HG02610 (cell line): ENCODE measurements around the gene CSNK2A3.
"Not testable (repeated sequence)": the region's sequence is repeated elsewhere in the genome, so short reads cannot be mapped to it uniquely, and the experiment has no call there.

ENCODE experiments used
- ATAC-seq: cut with Tn5 transposase; IDR thresholded peaks from one replicate; pipeline ENCODE4 v1.9.1; 2021; ENCODE audit warnings: mild to moderate bottlenecking, moderate library complexity; ENCODE audit not compliant: unreplicated experiment

The CSNK2A3 gene

GRCh38 chr11:11352878-11353277, at the start of gene CSNK2A3:
Gene CSNK2A3 (minus strand): TSS chr11:11353250. CDS start chr11:11353119, 131 bp downstream.
- not testable (repeated sequence) for ATAC-seq

DNA sequence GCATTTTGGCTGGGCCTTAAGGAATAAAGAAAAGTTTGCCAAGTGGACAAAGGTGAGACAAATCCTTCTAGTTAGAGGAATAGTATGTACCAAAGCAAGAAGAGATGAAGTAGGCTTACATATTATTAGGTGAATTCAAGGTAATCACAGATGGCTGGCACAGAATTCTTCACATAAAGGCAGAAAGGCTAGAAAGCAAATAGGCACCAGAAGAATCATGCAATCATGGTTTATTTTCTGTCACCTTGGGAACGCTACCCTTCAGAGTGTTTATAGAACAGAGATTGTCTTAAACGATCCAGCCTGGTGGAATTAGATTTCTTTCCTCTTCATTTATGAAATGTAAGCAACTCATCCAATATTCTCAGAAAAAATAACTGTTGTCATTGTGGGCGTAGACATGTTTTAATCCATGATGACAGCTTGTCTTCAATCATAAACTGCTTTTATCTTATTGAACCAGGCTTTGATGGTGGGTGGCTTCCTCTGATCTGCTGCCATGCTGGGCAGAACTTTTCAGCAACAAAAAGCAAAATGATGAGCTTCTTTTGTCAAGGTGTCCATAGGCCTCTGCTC, 49.0 kb upstream of the CSNK2A3 start:
- ATAC-seq = no peak

- ATAC-seq = no peak
Measured at GRCh38 chr11:11400635-11401232, 47.7 kb upstream of the CSNK2A3 start.

- no peak for ATAC-seq
Measured at GRCh38 chr11:11400121-11400520, 47.1 kb upstream of the CSNK2A3 start.

DNA sequence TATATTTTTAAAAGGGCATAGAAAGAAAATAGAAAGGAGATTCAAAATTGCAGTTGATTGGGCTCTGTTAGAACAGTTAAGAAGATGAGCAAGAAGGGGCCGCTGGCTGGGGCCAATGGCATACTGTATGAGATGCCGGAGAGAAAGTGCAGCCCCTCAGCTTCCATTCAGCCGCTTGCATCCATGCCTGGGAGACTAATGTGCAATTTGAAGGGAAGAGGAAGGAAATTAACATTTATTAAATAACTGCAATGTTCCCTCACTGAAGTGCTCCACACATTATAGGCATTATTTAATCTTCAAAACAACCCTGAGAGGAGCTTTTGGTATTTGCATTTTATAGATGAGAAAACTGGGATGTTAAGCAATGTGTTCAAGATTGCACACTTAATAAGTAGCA, 44.7 kb upstream of the CSNK2A3 start:
- no peak for ATAC-seq

GRCh38 chr11:11397036-11397415, 44.0 kb upstream of the CSNK2A3 start:
- no peak for ATAC-seq

DNA sequence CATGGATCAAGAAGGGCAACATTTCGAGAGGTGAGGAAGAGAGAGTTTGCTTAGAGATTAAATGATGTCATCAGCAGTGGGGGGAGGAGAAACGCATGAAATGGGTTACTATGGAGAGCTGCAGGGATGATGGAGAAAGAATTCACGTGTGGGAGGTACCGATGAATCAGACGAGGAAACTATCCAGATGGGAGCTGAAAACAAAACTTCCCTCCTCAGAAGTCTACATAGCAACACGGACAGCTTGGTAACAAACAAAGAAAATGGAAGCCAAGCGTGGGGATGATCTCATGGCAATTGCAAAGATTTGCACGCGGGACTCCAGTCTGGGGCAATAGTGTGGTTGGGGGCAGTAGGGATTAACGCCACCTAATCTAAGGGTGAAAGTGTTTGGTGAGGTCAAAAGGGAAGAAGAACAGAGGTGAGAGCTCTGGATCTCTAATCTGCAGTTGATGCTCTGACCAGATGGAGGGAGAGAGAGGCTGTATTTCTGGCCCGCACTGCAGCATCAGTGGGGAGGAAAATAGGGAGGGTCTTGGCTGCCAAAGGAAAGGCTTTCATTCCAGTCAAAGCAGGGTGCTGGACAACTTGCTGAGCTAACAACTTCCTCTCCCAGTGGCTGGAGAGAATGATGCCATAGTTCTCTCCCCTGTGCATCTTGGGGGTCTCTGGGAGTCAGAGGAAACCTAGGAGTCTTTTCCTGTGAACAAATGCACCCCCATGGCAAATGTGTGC, 43.4 kb upstream of the CSNK2A3 start:
- no peak for ATAC-seq

- ATAC-seq = no peak
Measured at GRCh38 chr11:11395126-11395525, 42.1 kb upstream of the CSNK2A3 start.

DNA sequence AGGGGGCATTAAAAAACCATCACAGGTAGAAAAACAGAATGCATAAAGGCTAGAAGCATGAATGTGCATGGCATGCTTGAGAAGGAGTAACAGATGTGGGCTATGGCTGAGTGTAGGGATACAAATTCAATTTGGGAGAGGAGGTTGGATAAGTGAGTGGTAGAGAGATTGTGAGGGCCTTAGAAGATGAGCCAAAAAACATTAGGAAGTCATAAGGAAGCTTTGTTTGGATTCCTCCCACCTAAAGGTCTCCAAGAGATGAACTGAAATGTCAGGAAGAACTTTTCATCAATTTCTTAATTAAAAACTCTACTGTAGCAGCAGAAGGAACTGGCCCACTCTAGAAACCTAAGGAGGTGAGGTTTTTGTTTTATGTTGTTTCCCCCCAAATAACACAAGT, 41.2 kb upstream of the CSNK2A3 start:
- no peak for ATAC-seq

DNA sequence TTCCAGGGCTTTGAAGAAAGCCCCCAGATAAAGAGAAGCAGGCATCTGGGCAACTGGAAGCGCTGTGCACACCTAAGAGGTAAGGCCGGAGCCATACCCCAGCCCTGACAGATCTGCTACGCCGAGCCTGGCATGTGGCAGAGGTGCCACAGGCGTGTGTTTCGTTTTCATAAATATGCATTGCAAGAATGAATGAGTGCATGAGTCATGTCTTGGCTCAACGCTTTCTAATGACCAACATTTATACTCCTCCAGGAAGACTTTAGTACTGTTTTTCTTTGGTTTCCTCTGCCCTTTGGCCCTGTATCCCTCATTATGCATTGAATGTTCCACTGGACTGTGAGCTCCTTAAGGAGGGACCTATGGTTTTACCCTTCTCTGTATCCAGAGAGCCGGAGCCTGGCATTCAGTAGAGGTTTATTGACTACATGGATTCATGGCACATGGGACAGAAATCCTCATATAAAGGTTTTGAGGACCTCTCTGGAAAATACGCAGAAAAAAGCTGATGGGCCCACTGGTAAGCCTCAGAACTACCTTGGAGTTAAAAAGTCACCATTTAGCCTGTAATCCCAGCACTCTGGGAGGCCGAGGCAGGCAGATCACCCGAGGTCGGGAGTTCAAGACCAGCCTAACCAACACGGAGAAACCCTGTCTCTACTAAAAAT, 38.9 kb upstream of the CSNK2A3 start:
- ATAC-seq = no peak

- ATAC-seq = no peak
Measured at GRCh38 chr11:11391169-11391568, 38.1 kb upstream of the CSNK2A3 start.

DNA sequence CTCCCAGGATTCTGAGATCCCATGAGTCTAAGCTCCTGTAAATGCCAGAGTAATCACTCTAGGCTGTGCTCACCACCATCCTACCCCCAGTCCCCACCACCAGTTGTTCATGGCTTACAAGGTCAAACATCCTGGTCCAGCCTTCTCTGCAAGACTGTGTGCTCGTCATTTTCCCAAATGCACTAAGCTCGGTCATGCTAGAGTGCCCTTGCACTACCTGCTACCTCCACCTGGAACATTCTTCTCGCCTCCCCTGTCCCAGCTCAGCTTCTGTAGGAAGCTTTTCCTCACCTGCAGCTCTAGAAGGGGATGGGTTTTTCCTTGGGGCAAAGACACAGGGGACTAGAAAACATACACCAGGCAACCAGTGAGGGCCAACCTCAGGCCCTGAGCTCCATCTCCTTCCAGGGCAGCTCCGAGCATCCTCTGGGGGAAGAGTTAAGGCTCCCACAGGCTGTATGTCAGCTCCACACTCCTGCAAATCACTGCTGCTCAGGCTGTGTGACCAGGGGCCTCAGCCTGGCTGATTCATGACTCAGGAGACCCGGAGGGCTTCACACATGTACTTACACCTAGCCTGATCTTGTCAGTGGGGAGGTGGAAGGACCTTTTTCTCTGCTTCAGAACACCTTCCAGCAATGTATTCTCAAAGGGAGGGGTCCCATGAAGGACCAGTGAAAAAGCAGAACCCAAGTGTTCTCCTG, 37.2 kb upstream of the CSNK2A3 start:
- no peak for ATAC-seq

DNA sequence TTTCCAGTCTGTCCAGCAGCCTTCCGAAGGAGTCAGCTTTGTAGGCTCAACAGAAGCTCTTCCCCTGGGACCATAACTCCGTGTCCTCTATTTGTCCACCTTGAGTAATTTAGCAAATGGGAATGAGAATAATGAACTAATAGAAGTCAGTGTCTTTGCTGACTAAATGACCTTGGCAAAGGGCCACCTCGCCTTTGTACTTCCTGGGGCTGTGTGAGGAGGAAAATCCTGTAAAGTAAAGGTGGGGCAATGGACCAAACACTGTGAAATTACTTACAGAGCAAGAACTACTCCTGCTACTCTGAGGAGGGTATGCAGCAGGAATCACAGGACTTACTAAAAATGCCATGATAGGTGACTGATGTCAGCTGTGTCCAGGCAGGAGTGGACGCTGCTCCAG, 36.2 kb upstream of the CSNK2A3 start:
- no peak for ATAC-seq

GRCh38 chr11:11387622-11388305, 34.7 kb upstream of the CSNK2A3 start:
- no peak for ATAC-seq

- ATAC-seq = no peak
Measured at GRCh38 chr11:11387207-11387606, 34.2 kb upstream of the CSNK2A3 start.

GRCh38 chr11:11384829-11385228, 31.8 kb upstream of the CSNK2A3 start:
- ATAC-seq = no peak

GRCh38 chr11:11383995-11384394, 30.9 kb upstream of the CSNK2A3 start:
- ATAC-seq = no peak

GRCh38 chr11:11382858-11383532, 29.9 kb upstream of the CSNK2A3 start:
- ATAC-seq = no peak

DNA sequence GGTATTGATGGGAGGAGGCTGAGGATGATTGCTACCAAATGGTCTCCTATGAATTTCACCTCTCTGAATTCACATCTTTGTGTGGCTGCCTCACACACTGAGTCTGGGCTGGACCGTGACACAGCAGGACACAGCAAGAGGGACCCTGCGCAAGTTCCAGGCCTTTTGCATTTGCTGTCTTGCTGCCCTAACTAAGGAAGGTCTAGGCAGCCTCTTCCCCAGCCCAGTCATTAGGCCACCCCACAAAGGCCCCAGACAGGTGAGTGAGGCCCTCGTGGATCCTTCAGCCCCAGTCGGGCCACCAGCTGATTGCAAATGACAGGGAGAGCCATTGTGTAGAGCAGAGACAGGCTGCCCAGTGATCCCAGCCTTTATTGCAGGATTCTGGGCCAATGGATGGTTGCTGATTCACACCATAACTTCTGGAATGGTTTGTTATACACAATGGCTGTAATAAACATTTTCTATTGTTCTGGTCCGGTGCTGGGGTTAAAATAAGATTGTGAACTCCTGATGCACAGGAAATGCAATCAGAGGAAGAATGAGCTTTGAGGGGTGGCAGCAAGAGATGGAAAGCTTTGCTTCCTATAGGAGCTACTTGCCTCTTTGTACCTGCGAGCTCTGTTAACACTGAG, 28.5 kb upstream of the CSNK2A3 start:
- no peak for ATAC-seq

GRCh38 chr11:11380883-11381282, 27.8 kb upstream of the CSNK2A3 start:
- no peak for ATAC-seq
